NCI-H1417 treated with DMSO at 0.1 percent for 48 hours (cell line): ENCODE measurements around the gene KIR3DL3.
"Not testable (repeated sequence)": the region's sequence is repeated elsewhere in the genome, so short reads cannot be mapped to it uniquely, and the experiment has no call there.

Experiments
- DNase-seq: peaks from one replicate; lab custom pipeline; 2025; lab: John Stamatoyannopoulos, UW

The KIR3DL3 gene

GRCh38 chr19:54782916-54783315, 58.7 kb downstream of the KIR3DL3 start:
- not testable (repeated sequence) for DNase-seq
